Activated T-cell treated with anti-CD3 and anti-CD28 coated beads, Interleukin-2, amount 50 U/mL, for 4 hours (primary cell): ENCODE data around the gene GHR. TPM values are rescaled to one million over a fixed set of nuclear protein-coding genes. Genes with fewer than 3 reads are reported as not detected.

Source experiments
- ATAC-seq, 2 donors: fragments of 200-7000 bp; cut with Tn5 transposase; one replicate each; pipeline ENCODE4 v1.10.0; 2021
- DNase-seq: peaks from one replicate; pipeline ENCODE4 v3.0.0-alpha.2; 2020
- H3K27me3 Mint-ChIP-seq: one replicate; pipeline ENCODE4 v1.8.0; 2021; ENCODE audit warnings: low read depth, mixed read lengths
- H3K36me3 Mint-ChIP-seq: one replicate; pipeline ENCODE4 v1.8.0; 2022; ENCODE audit warnings: mixed read lengths; ENCODE audit not compliant: insufficient read depth
- H3K4me1 Mint-ChIP-seq: one replicate; pipeline ENCODE4 v1.8.0; 2021; ENCODE audit warnings: low read depth, mixed read lengths
- H3K4me3 Mint-ChIP-seq: one replicate; pipeline ENCODE4 v1.8.0; 2021; ENCODE audit warnings: mild to moderate bottlenecking, moderate library complexity, mixed read lengths
- H3K9me3 Mint-ChIP-seq: one replicate; pipeline ENCODE4 v1.8.0; 2021; ENCODE audit warnings: mixed read lengths
- total RNA-seq, 3 donors: library from RNA; stranded (reverse); gene quantifications; one replicate each; pipeline ENCODE4 v1.2.1, GENCODE V29; 2021

GHR gene
- total RNA-seq, 3 donors from 2014 or later = 0.08 TPM; not detected in 2

- no peak for DNase-seq
- ATAC-seq = no peak
- no peak overlapping the region for H3K4me3 Mint-ChIP-seq
- H3K36me3 Mint-ChIP-seq = no peaks in the 10 kb centered on the region
- peaks cover 2% of the 10 kb centered on the region for H3K27me3 Mint-ChIP-seq
- H3K4me1 Mint-ChIP-seq = no peaks in the 10 kb centered on the region
- no peaks in the 10 kb centered on the region for H3K9me3 Mint-ChIP-seq
These were observed 68.5 kb downstream of the GHR start for GRCh38 chr5:42491699-42492098.

DNA sequence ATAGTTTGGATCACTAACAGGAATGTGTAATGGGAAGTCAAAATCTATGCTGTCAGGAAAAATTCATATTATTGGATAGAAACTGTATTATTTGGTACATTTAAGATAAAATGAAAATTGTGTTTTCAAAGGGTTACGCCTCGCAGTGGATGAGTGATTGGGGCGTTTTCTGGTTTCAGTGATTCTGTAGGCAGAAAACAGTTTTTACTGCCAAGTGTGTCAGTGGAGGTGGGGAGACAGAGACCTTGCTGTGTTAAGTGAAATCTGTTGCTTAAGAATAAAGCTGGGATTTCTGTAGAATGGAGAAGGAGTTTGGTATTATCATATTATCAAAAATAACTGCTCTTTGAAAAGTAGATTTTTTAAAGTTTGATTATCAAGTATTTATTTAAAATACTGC is 69.7 kb downstream of the GHR start:
- Mint-ChIP-seq H3K9me3 (no peaks in the 10 kb centered on the region), H3K4me1 (no peaks in the 10 kb centered on the region)

DNA sequence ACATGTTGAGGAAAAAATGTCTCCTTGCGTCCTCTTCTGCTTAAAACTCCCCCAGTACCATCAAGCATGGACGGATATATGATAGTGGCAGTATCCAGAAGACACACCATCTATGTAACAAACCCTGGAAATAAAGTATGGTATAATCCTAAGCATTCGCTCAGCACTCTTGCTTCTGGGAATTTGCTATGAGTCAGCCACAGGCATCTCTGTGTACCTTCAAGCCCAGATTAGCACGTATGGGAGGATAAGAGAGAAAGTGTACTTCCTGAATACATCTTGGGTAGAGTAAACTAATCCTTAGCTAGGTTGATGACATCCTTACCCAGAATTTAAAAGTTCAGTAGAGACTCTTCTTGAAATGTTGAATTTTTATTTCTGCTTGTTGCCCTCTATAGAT is 71.2 kb downstream of the GHR start:
- DNase-seq = no peak
- Mint-ChIP-seq H3K27me3 (peaks cover 2% of the 10 kb centered on the region), H3K9me3 (no peaks in the 10 kb centered on the region), H3K4me3 (no peak overlapping the region), H3K4me1 (no peaks in the 10 kb centered on the region), H3K36me3 (no peaks in the 10 kb centered on the region)
- no peak for ATAC-seq

More for the DNA sequence above, 69.7 kb downstream of the GHR start:
- Mint-ChIP-seq H3K4me3 (no peak overlapping the region), H3K36me3 (no peaks in the 10 kb centered on the region), H3K27me3 (peaks cover 2% of the 10 kb centered on the region)
- ATAC-seq (no peak), DNase-seq (no peak)

DNA sequence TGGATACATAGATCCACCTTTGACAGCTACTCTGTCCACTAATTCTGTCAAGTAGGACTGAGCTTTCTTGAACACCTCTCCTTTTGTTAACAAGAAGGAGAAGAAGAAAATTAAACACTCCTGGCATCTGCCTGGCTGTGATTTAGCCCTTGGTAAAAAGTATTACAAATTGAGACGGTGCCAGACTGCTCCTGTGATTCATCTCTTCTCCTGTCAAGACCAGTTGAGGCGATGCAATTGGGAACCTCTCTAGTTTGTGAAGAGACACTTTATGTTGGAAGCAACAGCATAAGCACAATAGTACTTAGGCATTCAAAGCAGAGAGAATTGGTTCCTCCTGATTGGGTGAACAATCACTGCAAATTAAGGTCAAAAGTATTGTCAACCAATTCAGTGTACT is 72.7 kb downstream of the GHR start:
- Mint-ChIP-seq H3K27me3 (peaks cover 2% of the 10 kb centered on the region), H3K4me3 (no peak overlapping the region), H3K4me1 (no peaks in the 10 kb centered on the region), H3K36me3 (no peaks in the 10 kb centered on the region), H3K9me3 (no peaks in the 10 kb centered on the region)
- no peak for DNase-seq
- ATAC-seq = no peak

DNA sequence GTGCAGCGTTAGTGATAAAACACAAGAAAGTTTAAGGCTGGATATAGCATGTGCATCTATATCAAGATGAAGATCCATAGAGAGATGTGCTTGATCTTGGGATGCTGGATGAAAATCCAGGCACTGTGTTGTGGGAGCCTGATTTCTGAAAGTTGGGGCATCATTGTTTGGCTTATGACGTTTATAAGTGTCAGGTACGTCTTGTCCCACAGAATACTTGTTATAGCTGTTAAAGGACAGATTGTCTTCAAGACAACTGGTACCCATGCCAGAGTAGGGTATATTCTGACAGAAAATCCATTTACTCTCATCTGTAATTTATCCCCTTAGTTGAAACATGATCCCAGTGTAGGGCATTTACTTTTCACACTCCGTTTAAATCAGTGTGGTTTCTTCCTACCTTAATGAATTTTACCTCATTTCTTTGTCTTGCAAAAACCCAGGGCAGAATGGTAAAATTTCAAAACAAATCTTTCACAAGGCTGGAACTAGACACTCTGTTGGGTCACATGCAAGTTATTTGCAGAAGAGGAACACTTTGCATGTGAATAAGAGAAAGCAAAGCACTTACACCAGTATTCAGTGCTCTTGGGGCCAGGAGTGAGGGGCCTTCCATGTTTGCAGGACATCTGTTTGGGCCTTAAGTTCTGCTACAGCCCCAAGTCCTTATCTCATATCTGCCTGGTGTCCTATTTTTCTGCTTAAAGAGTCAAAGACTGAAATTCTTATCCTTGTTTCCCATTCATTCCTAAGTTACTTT is 73.3 kb downstream of the GHR start:
- peaks cover 2% of the 10 kb centered on the region for H3K27me3 Mint-ChIP-seq
- H3K4me1 Mint-ChIP-seq = no peaks in the 10 kb centered on the region
- no peaks in the 10 kb centered on the region for H3K9me3 Mint-ChIP-seq
- DNase-seq (no peak), ATAC-seq (no peak)
- no peak overlapping the region for H3K4me3 Mint-ChIP-seq
- no peaks in the 10 kb centered on the region for H3K36me3 Mint-ChIP-seq

DNA sequence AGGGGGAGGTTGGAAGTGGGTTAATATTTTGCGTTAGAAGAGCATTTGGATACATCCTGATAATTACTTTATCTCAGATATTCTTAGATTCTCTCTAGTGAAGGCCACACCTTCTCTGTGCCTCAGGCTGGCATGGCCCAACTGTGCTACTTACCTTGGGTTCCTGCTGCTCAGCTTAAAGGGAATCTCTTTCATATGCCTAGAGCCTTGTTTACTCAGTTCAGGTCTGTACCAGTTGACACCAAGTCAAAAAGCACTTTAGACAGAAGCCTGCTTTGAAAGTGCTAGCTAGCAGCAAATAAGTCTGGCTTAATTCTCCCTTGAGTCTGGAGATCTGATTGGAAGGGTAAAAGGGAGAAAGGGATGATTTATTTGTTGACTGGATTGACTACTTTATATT is 74.8 kb downstream of the GHR start:
- no peak for ATAC-seq
- Mint-ChIP-seq H3K36me3 (no peaks in the 10 kb centered on the region), H3K4me1 (no peaks in the 10 kb centered on the region), H3K27me3 (no peaks in the 10 kb centered on the region), H3K4me3 (no peak overlapping the region), H3K9me3 (no peaks in the 10 kb centered on the region)
- DNase-seq = no peak

- no peak for DNase-seq
- Mint-ChIP-seq H3K36me3 (no peaks in the 10 kb centered on the region), H3K27me3 (no peaks in the 10 kb centered on the region), H3K4me3 (no peak overlapping the region), H3K4me1 (no peaks in the 10 kb centered on the region), H3K9me3 (no peaks in the 10 kb centered on the region)
- ATAC-seq = no peak
These were observed 75.8 kb downstream of the GHR start for GRCh38 chr5:42499016-42499415.

DNA sequence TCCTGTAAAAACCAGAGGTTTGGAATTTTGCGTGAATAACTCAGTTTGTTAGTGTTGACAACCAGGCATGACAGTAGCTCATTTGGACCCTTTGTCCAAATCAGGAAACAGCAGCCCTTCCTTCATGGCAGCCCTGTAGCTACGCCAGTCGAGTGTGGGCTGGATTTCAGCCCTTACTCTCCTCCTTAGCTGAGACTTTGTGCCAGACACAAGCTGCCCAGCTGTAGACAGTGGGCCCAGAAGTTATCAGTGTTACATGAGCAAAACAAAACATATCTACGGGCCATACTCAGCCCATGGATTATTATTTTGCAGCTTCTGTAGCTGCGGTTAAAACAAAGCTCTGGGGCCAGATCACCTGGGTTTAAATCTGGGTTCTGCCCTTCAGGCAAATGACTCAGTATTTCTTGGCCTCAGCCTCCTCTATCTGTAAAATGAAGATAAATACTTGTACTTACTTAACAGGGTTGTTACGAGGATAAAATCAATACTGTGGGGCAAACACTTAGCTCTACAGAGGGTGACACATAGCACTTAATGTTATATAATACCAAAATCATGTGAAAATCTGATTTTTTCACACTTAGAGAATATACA is 76.9 kb downstream of the GHR start:
- Mint-ChIP-seq H3K4me1 (no peaks in the 10 kb centered on the region), H3K4me3 (no peak overlapping the region), H3K36me3 (no peaks in the 10 kb centered on the region), H3K27me3 (no peaks in the 10 kb centered on the region), H3K9me3 (no peaks in the 10 kb centered on the region)
- ATAC-seq = no peak
- no peak for DNase-seq

GRCh38 chr5:42502613-42503470 is 79.6 kb downstream of the GHR start:
- Mint-ChIP-seq H3K9me3 (no peaks in the 10 kb centered on the region), H3K4me3 (no peak overlapping the region), H3K27me3 (no peaks in the 10 kb centered on the region), H3K4me1 (no peaks in the 10 kb centered on the region), H3K36me3 (no peaks in the 10 kb centered on the region)
- ATAC-seq (no peak), DNase-seq (no peak)

DNA sequence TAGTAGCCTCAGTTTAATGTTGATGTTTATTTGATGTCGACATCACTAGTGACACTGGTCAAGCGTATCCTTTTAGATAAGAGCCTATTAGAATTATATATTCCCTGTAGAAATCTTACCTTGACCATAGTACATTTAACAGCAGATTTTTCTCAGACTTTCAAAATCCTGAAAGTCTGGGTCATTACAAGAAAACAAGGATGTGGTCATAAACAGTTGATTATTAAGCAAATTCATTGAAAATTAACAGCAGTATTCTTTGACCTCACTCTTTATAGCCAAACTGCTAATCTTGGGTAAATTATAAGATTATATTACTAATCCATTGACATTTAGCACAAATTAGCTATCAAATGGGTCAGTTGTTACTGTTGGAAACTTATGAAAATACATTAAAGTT is 83.4 kb downstream of the GHR start:
- no peak for ATAC-seq
- no peaks in the 10 kb centered on the region for H3K36me3 Mint-ChIP-seq
- H3K4me1 Mint-ChIP-seq = no peaks in the 10 kb centered on the region
- H3K9me3 Mint-ChIP-seq = no peaks in the 10 kb centered on the region
- no peak for DNase-seq
- no peak overlapping the region for H3K4me3 Mint-ChIP-seq
- no peaks in the 10 kb centered on the region for H3K27me3 Mint-ChIP-seq

GRCh38 chr5:42507451-42508097 is 84.3 kb downstream of the GHR start:
- H3K4me1 Mint-ChIP-seq = no peaks in the 10 kb centered on the region
- no peak for DNase-seq
- H3K27me3 Mint-ChIP-seq = no peaks in the 10 kb centered on the region
- no peaks in the 10 kb centered on the region for H3K9me3 Mint-ChIP-seq
- no peak overlapping the region for H3K4me3 Mint-ChIP-seq
- ATAC-seq = no peak
- no peaks in the 10 kb centered on the region for H3K36me3 Mint-ChIP-seq

GRCh38 chr5:42513246-42513645 is 90.0 kb downstream of the GHR start:
- DNase-seq = no peak
- Mint-ChIP-seq H3K4me3 (no peak overlapping the region), H3K4me1 (no peaks in the 10 kb centered on the region), H3K36me3 (no peaks in the 10 kb centered on the region), H3K27me3 (no peaks in the 10 kb centered on the region), H3K9me3 (no peaks in the 10 kb centered on the region)
- ATAC-seq = no peak

GRCh38 chr5:42514754-42515153 is 91.5 kb downstream of the GHR start:
- ATAC-seq = no peak
- H3K4me3 Mint-ChIP-seq = no peak overlapping the region
- no peaks in the 10 kb centered on the region for H3K27me3 Mint-ChIP-seq
- no peaks in the 10 kb centered on the region for H3K4me1 Mint-ChIP-seq
- no peak for DNase-seq
- no peaks in the 10 kb centered on the region for H3K9me3 Mint-ChIP-seq
- no peaks in the 10 kb centered on the region for H3K36me3 Mint-ChIP-seq

DNA sequence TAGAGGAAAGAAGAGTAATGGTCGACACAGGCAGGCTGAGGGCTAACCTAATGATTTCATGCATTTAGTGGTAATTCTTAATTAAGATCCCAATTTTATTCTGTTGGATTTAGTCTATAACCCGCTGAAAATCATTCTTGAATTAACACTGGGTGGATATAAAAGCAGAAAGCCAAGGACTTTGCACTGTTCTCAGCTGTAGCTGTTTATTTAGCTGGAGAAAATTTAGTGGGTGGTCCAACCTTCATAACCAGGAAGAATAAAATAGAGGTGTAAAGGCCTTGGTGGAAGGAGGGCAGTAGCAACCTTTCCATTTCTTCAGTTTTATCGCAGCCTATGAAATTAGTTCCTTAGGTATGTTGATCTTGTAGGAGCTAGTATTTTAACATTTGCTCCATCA is 92.3 kb downstream of the GHR start:
- H3K9me3 Mint-ChIP-seq = no peaks in the 10 kb centered on the region
- no peaks in the 10 kb centered on the region for H3K4me1 Mint-ChIP-seq
- no peaks in the 10 kb centered on the region for H3K27me3 Mint-ChIP-seq
- DNase-seq = no peak
- H3K36me3 Mint-ChIP-seq = no peaks in the 10 kb centered on the region
- ATAC-seq = no peak
- no peak overlapping the region for H3K4me3 Mint-ChIP-seq
